Spleen (tissue), 11 donors: Measurements from ENCODE around the gene ELOVL1. TPM values are rescaled to one million over a fixed set of nuclear protein-coding genes. Genes with fewer than 3 reads are reported as not detected.

Experiments used
- DNase-seq: peaks from one replicate; pipeline ENCODE4 v3.0.0-alpha.2; 2020
- H3K27ac ChIP-seq, 8 donors: fragments of 200-600 bp; sonication (generic) in 7 of 8; 1 replicate in 4 of 8; 2 replicates in 4 of 8; pipeline versions ENCODE4 v1.5.0 to v1.8.0; 2016 to 2021; ENCODE audit warnings: inconsistent platforms in 4 of 8, mild to moderate bottlenecking in 4 of 8, moderate library complexity in 1 of 8
- H3K27me3 ChIP-seq, 7 donors: fragments of 200-600 bp; sonication (generic) in 6 of 7; replicated peaks in 1 of 7; 1 replicate in 4 of 7; 2 replicates in 3 of 7; pipeline versions ENCODE4 v1.5.0 to v1.8.0; 2016 to 2021; ENCODE audit warnings: inconsistent platforms in 3 of 7, mild to moderate bottlenecking in 1 of 7
- H3K36me3 ChIP-seq, 6 donors: fragments of 200-600 bp; sonication (generic) in 5 of 6; 1 replicate in 4 of 6; 2 replicates in 2 of 6; pipeline versions ENCODE4 v1.5.0 to v1.8.0; 2016 to 2021; ENCODE audit warnings: inconsistent platforms in 2 of 6
- H3K4me1 ChIP-seq, 6 donors: fragments of 200-600 bp; sonication (generic) in 5 of 6; 1 replicate in 3 of 6; 2 replicates in 3 of 6; pipeline versions ENCODE4 v1.5.0 to v1.8.0; 2016 to 2021; ENCODE audit warnings: inconsistent platforms in 3 of 6
- H3K4me3 ChIP-seq, 8 donors: fragments of 200-600 bp; sonication (generic) in 7 of 8; 1 replicate in 4 of 8; 2 replicates in 4 of 8; pipeline versions ENCODE4 v1.5.0 to v1.8.0; 2016 to 2021; ENCODE audit warnings: inconsistent platforms in 4 of 8, mild to moderate bottlenecking in 4 of 8, moderate library complexity in 2 of 8
- H3K9me3 ChIP-seq, 8 donors: fragments of 200-600 bp; sonication (generic) in 7 of 8; 1 replicate in 4 of 8; 2 replicates in 4 of 8; pipeline versions ENCODE4 v1.5.0 to v1.8.0; 2016 to 2021; ENCODE audit warnings: inconsistent platforms in 4 of 8
- POLR2A ChIP-seq, 3 donors: fragments of 450-650 bp; IDR thresholded peaks; one replicate each; pipeline ENCODE4 v1.5.1; 2017; ENCODE audit warnings: antibody characterized with exemption in 3 of 3, mild to moderate bottlenecking in 1 of 3
- POLR2AphosphoS5 ChIP-seq, 3 donors: sonication (generic); formaldehyde crosslinking; IDR thresholded peaks; one replicate each; pipeline ENCODE4 v1.5.1; 2017; ENCODE audit warnings: antibody characterized with exemption in 3 of 3
- WGBS, 5 donors: extraction: QIAGEN DNeasy Blood & Tissue Kit in 3 of 5; methylation state at CpG; one replicate each; pipeline versions ENCODE4 v1.1.5 to v1.1.7; 2013 to 2018; 5-methylcytosine and 5-hydroxymethylcytosine counted together
- intact Hi-C: fragments of 100-400 bp; cut with DNase I; formaldehyde crosslinking; loops from one replicate; pipeline ENCODE4 v1.15.0; 2023; ENCODE audit warnings: low total_unique reads
- polyA plus RNA-seq, 3 donors: library from polyadenylated mRNA; stranded (reverse); fragments of 200-250 nt; gene quantifications; one replicate each; pipeline ENCODE4 v1.2.1, GENCODE V29; 2013
- total RNA-seq, 7 donors: library from RNA; depleted of rRNA in 3 of 7; stranded (reverse); fragments of >200 nt in 3 of 7; fragmentation: NEBNext Ultra II Directional in 4 of 7; extraction: Animal tissue kit (Norgen Biotek cat#: 25700) in 4 of 7; gene quantifications; one replicate each; pipeline versions ENCODE4 v1.1.0 to v1.2.1, GENCODE V29; 2016 to 2021
- TF ChIP-seq, protein P1 (sequence below), 11 experiments: fragments of 200-600 bp in 7 of 11; fragments of 450-650 bp in 4 of 11; sonication (generic) in 4 of 11; IDR thresholded peaks in 8 of 11; conservative IDR thresholded peaks in 3 of 11; 1 replicate in 7 of 11; 2 replicates in 4 of 11; pipeline versions ENCODE4 v1.4.0 to v1.8.0; 2016 to 2021; ENCODE audit warnings: antibody characterized with exemption in 11 of 11, inconsistent platforms in 4 of 11, mild to moderate bottlenecking in 1 of 11
- donor health status: healthy with polysubstance abuse.
- donor health status: DM: no; HTN: no; CAD: no; lungs with moderate emphysema.
- donor health status: DM: no; HTN: no; CAD: no.
- donor health status: Bipolar disorder and iron deficiency.
- donor health status: healthy.
- donor health status: DM: no; HTN: no; CAD: no.
- donor health status: DM: yes; HTN: yes; CAD: no.

The ELOVL1 gene
- total and polyA plus RNA-seq, 10 donors: 38.7 to 78.7 (median 53.3) TPM

DNA sequence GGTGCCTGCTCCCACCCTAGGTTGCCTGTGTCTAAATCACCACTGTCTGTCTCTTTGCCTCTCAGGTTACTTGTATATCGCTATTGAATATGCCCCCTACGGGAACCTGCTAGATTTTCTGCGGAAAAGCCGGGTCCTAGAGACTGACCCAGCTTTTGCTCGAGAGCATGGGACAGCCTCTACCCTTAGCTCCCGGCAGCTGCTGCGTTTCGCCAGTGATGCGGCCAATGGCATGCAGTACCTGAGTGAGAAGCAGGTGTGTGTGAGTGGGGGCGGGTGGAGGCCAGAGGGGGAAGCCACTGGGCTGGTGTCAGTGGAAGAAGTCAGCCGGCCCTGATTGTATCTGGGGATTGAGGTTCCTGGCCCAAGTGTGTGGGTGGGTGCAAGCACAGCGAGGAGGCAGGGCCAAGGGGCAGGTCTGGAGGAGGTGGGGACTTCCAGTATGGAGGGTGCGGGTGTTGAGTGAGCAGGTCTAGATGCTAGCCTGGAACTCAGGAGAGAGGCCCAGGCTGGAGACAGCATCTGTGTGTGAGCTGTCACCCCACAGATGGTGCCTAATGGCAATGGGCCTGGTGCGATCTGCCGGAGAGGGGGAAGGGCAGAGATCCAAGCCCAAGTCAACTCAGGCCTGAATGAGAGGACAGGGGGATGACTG lies 49.9 kb downstream of the ELOVL1 start:
- Histone ChIP-seq H3K4me1 (peaks cover 0 to 7% (median 0%) of the 10 kb centered on the region in 6 donors), H3K36me3 (peaks cover 0 to 68% (median 6%) of the 10 kb centered on the region in 6 donors), H3K4me3 (no peak overlapping the region), H3K9me3 (no peaks in the 10 kb centered on the region), H3K27me3 (no peaks in the 10 kb centered on the region), H3K27ac (no peak overlapping the region)
- TF ChIP-seq POLR2A (IDR thresholded peaks at IDR 0.05) (no peak), POLR2AphosphoS5 (IDR thresholded peaks at IDR 0.05) (no peak)
- TF ChIP-seq, protein P1, sequence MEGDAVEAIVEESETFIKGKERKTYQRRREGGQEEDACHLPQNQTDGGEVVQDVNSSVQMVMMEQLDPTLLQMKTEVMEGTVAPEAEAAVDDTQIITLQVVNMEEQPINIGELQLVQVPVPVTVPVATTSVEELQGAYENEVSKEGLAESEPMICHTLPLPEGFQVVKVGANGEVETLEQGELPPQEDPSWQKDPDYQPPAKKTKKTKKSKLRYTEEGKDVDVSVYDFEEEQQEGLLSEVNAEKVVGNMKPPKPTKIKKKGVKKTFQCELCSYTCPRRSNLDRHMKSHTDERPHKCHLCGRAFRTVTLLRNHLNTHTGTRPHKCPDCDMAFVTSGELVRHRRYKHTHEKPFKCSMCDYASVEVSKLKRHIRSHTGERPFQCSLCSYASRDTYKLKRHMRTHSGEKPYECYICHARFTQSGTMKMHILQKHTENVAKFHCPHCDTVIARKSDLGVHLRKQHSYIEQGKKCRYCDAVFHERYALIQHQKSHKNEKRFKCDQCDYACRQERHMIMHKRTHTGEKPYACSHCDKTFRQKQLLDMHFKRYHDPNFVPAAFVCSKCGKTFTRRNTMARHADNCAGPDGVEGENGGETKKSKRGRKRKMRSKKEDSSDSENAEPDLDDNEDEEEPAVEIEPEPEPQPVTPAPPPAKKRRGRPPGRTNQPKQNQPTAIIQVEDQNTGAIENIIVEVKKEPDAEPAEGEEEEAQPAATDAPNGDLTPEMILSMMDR (IDR thresholded peaks at IDR 0.05 in 8 of 11, conservative IDR thresholded peaks at IDR 0.05 in 3 of 11): no peak
- peak; percentile 58 for DNase-seq
- WGBS, 5 donors: 80 to 93% (median 90%) methylated on average over 15 of the region's 15 CpGs
- intact Hi-C loops: no loop called here

DNA sequence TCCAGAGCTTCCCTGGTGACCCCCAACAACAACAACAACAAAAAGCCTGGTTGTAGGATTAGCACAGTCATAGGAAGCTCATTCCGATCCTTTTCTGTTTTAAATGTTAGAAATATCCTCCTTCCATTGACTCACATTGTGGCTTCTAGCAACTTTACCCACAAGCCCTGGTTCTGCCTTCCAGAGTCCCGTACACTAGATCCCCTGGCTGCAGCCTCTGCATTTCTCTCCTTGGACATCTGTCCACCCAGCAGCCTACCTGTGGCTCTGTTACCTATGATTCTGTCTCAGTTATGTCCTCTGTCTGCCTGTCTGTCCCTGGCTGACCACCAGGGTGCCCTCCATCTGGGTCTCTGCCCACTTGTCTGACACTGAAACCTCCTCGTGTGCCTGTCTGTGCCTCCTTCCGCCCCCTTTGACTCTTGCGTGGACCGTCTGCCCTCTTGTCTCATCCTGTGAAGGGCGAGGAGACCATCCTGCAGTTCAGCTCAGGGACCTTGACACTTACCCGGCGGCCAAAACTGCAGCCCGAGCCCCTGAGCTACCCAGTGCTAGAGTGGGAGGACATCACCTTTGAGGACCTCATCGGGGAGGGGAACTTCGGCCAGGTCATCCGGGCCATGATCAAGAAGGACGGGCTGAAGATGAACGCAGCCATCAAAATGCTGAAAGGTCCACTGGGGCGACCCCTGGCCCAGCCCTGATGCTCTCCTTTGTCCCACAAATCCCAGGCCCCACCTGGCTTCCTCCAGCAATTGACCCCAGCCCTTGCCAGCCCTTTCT lies 50.9 kb downstream of the ELOVL1 start:
- 84 to 92% (median 88%) methylated on average over 16 of the region's 16 CpGs for WGBS, 5 donors
- intact Hi-C loops: no loop called here
- no peak overlapping the region for H3K4me3 ChIP-seq
- H3K27ac ChIP-seq: no peak overlapping the region
- peaks cover 0 to 69% (median 2%) of the 10 kb centered on the region in 6 donors for H3K36me3 ChIP-seq
- H3K27me3 ChIP-seq: no peaks in the 10 kb centered on the region
- TF ChIP-seq, protein P1 (IDR thresholded peaks at IDR 0.05 in 8 of 11, conservative IDR thresholded peaks at IDR 0.05 in 3 of 11): no peak
- TF ChIP-seq POLR2A (IDR thresholded peaks at IDR 0.05) (no peak), POLR2AphosphoS5 (IDR thresholded peaks at IDR 0.05) (no peak)
- peaks cover 0 to 7% (median 0%) of the 10 kb centered on the region in 6 donors for H3K4me1 ChIP-seq
- H3K9me3 ChIP-seq: no peaks in the 10 kb centered on the region
- DNase-seq: no peak

DNA sequence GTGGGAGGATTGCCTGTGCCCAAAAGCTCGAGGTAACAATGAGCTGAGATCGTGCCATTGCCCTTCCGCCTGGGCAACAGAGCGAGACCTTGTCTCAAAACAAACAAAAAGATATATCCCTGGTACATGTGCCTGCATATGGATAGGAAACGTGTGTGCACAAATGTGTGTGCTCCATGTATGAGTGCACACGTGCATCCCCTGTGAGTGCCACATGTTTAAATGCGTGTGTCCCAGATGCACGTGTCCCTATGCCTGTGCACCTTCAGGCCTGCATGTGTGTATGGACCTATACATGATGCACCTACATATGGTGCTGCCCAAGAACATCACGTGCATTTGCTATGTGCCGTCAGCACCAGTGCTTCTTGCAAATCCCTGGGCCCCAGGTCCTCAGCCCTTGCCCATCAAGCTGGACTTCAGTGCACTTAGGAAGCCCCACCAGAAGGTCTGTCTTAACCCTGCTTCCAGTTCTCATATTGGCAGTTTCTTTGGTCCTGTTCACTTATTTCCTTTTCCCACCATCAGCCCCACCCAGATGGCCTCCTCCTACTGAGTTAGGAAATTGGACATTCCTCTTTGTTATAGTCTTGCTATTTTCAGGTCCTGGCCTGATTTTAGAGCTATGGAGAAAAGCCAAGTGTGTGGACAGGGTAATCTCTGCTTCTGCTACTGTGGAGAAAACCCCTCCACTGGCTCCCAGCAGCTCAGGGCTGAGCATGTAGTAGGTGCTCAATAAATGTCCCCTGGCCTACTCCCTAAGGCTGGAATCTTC lies 51.7 kb downstream of the ELOVL1 start:
- Histone ChIP-seq H3K4me1 (peaks cover 0 to 12% (median 0%) of the 10 kb centered on the region in 6 donors), H3K4me3 (no peak overlapping the region), H3K9me3 (no peaks in the 10 kb centered on the region), H3K36me3 (peaks cover 0 to 68% (median 0%) of the 10 kb centered on the region in 6 donors), H3K27me3 (no peaks in the 10 kb centered on the region), H3K27ac (no peak overlapping the region)
- 72 to 94% (median 89%) methylated on average over 10 of the region's 10 CpGs for WGBS, 5 donors
- intact Hi-C loops: no loop called here
- DNase-seq: peak; percentile 67
- TF ChIP-seq POLR2AphosphoS5 (IDR thresholded peaks at IDR 0.05): no peak
- TF ChIP-seq, protein P1 (IDR thresholded peaks at IDR 0.05 in 8 of 11, conservative IDR thresholded peaks at IDR 0.05 in 3 of 11): no peak
- no peak for TF ChIP-seq POLR2A (IDR thresholded peaks at IDR 0.05)
